HG02884 (cell line): ENCODE results near the gene CEP70.

ENCODE experiments used
- ATAC-seq: cut with Tn5 transposase; IDR thresholded peaks from one replicate; pipeline ENCODE4 v1.9.1; 2021; ENCODE audit warnings: mild to moderate bottlenecking, moderate library complexity; ENCODE audit not compliant: unreplicated experiment

Gene CEP70

GRCh38 chr3:138472141-138472825 is 121.8 kb downstream of the CEP70 start:
- no peak for ATAC-seq

GRCh38 chr3:138471481-138471880 is 122.6 kb downstream of the CEP70 start:
- ATAC-seq: no peak

DNA sequence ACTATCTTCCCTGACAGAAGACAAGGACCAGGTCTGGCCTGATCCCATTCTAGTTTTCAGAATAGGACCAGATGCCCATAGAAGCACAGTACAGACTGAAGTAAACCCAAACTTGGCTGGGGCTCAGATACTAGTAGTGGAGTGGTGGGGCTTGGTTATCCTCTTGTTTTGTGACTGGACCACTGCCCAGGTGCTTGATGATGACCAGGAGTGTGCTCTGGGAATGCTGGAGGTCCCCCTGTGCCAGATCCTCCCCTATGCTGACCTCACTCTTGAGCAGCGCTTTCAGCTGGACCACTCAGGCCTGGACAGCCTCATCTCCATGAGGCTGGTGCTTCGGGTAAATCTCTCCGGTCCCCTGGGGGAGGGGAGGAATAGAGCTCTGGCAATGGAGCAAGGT is 123.4 kb downstream of the CEP70 start:
- no peak for ATAC-seq

DNA sequence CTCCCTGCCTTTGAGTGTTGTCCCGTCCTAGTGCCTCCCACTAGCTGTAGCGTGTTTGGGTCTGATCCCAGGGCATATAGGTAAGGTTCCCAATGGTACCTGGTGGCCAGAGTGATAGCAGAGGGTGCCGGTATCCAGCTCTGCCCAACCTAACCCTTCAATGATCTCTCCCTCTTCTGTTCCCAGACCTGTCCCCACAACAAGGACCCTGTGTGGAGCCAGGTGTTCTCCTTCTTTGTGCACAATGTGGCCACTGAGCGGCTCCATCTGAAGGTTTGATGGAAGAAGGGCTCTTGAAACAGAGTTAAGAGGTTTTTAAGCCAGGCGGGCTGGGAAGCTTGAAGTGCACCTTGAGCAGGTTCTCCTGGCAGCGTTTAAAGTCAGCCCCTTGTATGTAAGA is 124.2 kb downstream of the CEP70 start:
- ATAC-seq: no peak

- no peak for ATAC-seq
Observed at GRCh38 chr3:138468886-138469285, 125.2 kb downstream of the CEP70 start.

DNA sequence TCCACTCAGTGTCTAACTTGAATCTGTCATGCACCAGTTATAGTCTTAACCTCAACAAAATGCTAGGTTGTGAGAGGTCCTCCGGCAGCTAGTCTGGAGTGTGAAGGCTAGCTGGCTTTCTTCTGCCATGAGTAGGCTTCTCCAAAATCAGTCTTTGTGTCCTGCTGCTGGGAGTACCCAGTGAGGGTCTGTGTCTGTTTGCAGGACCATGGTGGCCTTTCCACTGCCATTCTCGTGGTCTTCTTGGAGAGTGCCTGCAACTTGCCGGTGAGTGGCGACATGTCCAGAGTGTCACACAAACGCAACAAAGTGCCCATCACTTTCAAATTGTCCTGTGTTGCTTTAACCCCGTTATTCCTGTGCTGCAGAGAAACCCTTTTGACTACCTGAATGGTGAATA is 125.6 kb downstream of the CEP70 start:
- ATAC-seq: no peak

DNA sequence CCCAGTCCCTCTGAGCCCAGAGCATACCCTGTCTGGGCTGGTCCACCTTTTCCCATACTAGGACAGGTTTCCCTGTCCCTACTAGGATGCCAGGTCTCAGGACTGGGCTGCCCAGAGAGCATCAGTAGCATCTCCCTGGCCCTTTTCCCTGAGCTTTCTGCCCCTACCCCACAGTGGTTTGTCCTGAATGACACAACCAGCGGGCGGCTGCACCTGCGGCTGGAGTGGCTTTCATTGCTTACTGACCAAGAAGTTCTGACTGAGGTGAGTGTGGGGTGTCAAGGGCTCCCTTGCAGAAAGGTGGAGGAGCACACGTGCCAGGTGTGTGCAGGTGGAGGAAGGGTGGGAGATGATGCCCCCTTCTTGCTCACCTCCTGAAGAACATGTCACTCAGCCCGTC is 126.1 kb downstream of the CEP70 start:
- no peak for ATAC-seq

GRCh38 chr3:138465925-138466324 is 128.1 kb downstream of the CEP70 start:
- ATAC-seq: no peak

DNA sequence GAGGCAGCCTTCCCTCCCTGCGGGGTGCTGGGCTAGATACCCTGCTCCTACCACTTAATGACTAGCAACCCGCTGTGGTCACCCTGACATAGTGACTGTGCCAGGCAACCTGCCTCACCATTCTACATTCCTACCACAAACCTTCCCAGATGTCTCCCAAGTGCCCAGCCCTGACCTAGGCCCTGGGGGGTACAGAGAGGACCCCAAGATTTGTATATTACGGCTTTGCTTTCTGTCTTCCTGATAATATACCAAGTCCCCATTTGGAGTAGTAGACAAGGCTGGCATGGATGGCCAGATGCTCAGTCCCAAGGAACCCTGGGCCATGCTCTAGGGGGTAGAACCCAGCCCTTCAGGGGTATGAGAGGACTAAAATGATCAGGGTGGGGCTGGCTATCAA is 128.6 kb downstream of the CEP70 start:
- ATAC-seq: no peak

DNA sequence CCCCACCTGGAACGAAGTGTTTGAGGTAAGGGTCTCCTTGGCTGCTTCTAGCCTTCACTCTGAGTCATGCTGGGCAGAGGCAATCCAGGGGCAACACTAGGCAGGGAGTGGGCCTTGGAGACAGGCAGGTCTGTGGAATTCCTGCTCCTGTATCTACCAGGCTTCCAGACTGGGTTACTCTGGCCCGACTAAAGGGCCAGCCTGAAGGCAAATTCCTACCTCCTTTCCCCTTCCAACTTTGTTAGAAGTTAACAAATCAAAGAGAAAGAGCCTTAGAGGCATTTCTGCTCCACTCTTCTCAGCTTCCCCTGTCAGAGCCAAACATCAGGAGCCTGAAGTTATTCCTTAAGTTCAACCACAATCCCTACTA is 129.6 kb downstream of the CEP70 start:
- ATAC-seq: no peak

DNA sequence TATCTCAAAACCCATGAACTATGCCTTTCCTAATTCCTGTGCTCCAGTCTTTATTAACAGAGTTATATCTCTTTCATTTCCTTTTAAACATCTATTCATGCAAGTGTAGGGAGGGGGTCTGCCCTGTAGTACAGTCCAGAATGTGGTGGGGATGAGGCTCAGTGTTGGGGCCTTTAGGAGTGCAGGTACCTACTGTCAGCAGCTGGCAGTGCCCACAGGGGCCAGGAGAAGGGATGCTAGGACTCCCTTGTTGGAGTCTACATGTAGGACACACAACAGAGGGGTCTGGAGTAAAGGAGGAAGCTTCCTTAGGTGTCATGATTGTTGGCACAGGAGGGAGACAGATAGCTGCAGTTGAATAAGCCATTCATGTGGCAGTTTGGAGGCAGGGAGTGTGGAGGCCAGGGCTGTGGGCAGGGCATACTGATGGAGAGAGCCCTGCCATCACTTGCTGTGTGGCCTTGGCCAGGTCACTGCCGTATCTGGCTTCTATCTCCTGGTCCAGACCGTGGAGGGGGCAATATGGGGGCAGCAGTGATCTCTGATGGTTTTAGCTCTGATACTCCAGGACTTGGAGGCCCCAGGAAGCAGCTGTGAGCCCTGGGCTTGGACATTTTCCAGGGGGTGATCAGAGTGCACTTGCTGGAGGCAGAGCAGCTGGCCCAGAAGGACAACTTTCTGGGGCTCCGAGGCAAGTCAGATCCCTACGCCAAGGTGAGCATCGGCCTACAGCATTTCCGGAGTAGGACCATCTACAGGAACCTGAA is 130.2 kb downstream of the CEP70 start:
- ATAC-seq: no peak

- ATAC-seq: no peak
Observed at GRCh38 chr3:138461896-138462295, 132.2 kb downstream of the CEP70 start.

DNA sequence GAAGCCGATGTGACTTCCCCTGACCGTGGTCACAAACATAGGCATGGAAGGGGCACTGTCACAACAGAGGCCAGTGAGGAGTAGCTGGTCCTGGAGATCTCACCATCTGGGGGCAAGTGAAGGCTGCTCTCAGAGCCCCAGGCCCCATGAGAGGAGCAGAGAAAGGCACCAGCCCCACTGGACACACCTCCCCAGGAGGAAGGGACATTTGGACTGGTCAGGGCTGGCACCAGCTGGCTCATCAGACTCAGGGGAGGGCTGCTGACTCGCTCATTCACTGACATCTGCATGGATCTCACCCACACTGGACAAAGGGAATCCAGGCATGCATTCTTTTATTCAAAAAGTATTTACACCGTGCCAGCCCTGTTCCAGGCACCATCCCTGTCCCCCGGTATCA is 132.8 kb downstream of the CEP70 start:
- ATAC-seq: no peak

DNA sequence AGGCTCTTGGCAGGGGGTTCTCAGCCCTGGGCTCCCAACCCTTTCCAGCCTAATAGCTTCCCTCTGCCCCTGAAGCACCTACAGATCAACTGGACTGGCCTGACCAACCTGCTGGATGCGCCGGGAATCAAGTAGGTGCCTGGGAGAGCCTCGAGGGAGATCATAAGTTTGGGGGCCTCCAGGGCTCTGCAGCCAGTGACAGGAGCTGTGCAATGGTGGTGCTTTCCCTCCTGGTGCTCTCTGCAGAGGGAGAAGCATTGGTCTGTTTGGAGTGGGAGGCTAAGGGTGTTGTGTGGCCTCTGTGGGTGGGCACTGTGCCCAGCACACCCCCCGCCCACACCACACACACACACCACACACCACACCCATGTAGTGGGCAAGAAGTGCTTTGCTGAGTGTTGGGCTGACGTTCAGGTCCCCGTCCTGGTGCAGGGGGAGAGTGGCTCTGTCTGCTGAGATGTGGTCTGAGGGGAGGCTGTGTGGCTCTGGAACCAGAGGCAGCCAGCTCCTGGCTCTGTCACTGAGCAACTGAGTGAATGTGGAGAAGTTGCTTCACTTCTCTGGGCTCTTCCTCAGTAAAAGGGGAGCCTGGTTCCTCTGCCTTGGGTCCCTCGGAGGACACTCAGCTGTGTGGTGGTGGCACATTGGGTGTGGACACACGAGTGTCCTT is 133.4 kb downstream of the CEP70 start:
- no peak for ATAC-seq

GRCh38 chr3:138459619-138460535 is 134.2 kb downstream of the CEP70 start:
- ATAC-seq: no peak

DNA sequence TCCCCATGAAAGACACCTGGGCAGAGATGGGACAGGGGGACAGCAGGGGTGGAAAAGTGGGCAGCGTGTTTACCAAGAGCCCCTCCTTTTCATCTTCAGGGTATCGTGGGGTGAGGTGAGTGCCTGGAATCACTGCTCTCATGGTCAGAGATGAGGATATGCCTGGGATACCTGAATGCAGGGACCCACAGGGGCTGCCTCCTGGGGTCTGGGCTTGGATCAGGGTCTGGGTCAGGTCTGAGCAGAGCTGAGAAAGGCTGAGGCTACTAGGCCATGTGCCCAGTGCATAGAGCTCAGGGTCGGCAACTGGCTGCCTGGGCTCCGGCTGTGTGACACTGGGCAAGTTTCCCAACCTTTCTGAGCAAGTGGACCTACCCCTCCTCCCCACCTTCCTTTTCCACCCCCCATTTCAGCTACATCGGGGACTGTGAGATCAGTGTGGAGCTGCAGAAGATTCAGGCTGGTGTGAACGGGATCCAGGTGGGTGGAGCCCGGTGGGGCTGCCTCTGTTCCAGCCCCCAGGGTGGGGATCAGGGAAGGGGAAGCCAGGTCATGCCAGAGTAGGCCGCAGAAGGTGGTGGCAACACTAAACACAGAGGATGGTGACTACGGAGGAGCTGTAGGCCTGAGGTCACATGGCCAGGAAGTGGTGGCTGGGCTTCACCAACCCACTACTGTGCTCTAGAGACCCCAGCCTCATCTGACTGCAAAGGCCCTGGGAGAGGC is 135.1 kb downstream of the CEP70 start:
- ATAC-seq: no peak

- no peak for ATAC-seq
Observed at GRCh38 chr3:138457863-138458735, 136.0 kb downstream of the CEP70 start.

DNA sequence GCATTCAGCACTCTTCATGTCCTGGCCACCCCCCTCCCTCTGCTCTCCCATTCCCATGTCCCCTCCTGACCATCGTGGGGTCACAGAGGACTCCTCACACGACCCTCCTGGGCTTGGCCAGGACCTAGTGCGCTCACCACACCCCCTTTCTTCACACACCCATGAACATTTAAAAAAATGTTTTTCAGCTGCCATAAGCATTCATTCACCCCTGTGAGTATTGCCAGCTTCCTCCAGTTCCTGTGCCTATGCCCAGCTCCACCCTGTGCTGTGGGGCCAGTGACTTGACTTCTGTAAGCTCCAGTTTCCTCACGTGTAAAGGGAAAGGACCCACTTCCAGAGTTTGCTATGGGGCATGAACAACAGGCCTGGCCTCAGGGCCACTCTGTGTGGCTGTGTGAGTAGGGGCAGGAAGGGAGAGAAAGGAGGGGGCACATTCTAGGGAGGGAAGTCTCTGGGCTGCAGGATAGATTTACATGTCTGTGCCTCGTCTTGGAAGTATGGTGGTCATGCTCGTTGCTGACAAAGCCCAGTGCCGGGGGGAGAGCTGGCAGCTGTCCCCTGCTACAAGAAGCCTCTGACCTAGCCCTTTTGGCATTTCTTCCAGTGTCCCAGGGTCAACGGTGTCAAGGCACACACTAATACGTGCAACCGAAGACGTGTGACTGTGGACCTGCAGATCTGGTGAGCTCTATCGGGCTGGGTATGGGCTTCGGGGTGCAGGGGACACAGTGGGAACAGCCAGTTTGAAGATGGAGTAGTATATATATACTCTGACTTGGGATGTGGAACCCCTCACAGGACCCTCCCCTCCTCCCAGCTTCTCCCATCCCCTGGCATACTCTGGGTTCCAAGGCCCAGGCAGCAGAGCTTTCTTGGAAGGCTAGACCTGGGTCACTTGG is 136.8 kb downstream of the CEP70 start:
- ATAC-seq: no peak
